ENCODE data around the gene ARL13B.
"Not testable (repeated sequence)": the region's sequence is repeated elsewhere in the genome, so short reads cannot be mapped to it uniquely, and the experiment has no call there.

The ARL13B gene

DNA sequence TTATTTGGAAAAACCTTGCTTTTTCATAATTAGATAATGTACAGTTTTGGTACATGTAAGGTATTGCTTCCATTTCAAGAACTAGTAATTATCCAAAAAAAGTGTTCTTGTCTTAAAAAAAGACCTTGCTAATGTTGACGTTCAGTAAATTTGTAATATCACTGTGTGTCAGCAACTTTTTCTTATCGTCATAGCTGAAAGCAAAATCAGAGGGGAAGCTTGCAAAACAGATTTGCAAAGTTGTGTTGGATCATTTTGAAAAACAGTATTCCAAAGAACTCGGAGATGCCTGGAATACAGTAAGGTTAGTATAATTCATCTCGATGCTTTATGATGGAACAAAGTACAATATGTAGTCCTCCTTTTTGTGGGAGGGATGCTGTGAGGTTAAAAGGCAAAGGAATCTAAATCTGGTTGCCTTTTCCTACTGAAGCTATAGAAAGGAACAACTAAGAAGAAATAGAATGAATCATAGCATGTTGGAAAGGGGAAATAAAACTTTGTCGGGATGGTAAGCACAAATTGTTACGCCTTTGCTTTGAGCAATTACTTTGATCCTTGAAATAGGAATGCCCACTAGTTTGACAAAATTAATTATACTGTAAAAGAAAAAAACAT lies 84.4 kb downstream of the ARL13B start:
- no peak for DNase-seq

DNA sequence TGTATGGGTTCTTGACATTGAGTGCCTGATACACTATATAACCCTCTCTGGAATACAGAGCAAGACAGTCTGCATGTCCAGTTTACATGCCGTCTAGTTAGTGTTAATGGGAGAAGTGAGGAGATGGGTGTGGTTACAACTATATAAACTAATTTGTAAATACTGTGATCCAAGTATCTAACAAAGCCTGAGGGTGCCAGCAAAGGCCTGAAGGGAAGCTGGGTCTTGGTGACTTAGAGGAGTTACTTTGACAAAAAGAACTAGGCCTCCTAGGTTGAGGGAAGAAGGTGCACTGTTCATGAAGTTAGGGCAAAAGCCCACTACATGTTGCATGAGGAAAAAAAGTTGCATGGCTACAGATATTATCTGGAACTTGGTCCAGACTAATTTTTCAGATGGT lies 85.2 kb downstream of the ARL13B start:
- DNase-seq = no peak

DNA sequence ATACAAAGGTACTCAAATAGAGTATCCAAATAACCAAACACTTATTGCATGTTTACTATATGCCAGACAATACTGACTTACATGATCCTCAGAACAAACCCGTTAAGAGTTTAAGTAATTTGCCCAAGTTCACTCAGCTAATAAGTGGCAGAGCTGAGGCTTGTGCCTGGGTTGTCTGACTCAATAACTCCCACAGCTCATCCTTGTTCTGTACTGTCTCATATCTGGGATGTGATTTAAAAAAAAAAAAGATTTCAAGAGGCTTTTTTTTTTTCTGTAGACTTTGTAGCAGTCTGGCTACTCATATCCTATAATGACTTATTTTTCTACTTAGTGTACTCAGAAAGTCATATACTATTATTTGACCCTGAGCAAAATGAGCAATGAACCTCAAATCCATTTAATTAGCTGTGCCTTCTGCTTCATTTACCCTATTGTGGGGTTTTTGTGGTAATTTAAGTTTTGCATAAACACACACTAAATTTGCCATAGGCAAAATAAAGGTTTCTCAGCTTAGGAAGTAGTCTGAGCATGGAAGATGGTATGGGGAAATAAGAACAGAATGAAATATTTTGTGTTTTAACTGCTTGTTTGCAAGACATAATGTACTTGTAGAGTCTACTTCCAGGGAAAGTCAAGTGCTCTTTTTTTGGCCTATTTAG lies 86.0 kb downstream of the ARL13B start:
- DNase-seq = peak; percentile 25

DNA sequence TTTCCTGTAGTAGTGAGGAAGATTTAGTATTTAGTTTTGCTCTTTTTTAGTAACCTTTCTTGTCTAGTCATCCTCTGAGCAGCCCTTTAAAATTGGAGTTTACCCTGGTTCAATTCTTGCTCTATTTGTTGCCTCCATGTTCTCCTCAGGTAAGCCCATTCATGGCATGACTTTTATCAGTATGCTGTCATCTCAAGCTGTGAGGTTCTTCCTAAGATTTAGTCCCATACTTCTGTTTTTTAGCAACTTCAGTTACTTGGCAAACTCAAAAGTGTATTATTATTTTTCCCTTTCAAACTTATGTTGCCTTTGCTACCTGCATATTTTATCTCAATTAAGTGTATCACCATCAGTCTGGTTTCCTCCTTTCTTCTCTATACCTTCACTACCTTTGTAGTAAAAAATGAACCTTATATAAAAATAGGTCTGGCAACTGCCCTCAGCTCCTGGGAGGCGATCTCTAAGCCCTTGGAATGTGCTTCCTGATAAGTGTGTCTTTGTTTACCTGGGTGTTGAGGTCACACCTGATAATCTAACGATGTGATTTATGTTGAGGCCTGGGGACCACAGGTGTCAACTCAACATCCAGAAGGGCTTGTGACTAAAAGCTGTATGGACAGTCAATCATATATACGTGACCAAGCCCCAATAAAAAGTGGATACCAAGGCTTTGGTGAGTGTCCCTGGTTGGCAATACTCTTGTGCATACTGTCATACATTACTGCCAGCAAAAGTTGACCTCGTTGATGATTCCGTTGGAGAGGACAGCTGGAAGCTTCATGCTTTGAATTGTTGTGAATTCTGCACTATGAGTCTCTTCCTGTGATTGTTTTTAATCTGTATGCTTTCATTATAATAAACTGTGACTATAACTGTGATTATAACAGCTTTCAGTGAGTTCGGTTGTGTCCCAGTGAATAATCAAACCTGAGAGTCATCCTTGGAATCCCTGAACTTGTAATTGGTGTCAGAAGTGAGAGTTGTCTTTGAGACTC lies 86.8 kb downstream of the ARL13B start:
- DNase-seq = no peak

DNA sequence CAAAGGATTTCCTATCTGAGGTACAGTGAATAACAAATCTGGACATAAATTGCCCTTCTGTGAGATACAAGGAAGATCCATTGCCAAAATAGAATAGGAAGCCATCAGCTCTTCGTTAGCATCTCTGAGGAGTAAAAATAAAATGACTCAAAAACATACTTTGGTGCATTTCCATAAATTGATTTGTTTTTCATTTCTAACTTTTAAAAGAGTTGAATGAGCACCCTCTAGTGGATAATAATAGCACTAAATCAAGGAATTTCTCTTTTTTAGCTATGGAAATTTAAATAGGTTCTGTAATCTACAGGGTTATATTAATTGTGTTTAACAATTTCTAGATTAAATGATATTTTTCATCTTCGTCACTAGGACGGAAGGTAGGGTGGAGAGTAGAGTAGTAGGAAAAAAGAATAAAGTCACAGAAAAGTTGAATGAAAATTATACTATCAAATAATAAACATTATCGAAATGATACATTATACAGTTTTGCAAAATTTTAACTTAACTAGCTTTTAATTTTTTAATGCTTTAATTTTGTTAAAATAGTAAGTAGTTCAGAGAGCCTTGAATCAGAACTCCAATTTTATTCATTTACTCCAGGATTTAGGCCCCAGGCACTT lies 89.3 kb downstream of the ARL13B start:
- DNase-seq = no peak

DNA sequence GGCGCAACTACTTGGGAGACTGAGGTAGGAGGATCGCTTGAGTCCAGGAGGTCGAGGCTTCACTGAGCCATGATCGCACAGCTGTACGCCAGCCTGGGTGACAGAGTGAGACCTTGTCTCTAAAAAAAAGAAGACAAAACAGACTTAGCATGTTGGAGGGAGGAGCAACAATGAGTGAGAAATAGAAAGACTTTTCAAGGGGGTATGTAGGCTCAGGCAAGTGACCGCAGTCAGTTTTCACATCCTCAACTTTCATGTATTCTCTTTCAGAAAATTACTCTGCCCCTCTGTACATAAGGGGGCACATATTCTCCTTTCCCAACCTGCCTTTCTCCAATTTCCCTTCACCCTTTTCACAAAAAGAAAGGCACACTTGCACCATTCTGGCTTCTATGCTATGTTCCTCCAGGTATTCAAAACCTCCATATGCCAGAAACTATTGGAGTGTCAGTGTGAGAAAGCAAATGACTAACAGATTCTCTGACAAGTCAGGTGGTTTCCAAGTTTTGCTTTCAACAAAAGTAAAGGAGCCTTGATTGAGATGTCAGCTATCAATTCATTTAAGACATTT lies 90.5 kb downstream of the ARL13B start:
- no peak for DNase-seq

DNA sequence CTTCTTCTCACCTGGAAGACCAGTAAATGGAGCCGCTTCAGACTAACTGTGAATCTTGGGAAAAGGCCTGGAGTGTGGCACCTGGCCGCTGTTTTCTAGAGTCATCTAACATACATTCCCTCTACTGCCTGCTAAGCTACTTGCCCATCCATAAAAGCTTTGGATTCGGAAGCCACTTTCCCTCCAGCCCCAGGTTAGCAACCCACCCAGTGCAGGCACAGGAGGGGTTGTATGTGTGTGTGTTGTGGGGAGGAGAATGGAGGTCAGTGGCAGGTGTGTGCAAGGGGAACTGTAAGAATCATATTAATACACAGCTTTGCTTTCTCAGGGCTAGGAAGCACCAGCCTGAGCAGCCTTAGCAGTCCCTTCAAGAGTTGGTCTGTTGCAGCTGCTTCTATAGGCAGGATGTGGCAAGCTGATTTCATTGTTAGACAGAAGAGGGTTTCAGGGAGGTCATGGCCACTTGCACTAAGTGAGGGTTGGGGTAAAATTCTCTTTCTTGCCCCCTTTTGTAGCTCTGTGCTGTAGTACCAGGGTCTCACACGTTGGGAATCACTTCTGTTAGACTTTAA lies 91.8 kb downstream of the ARL13B start:
- no peak for DNase-seq

DNA sequence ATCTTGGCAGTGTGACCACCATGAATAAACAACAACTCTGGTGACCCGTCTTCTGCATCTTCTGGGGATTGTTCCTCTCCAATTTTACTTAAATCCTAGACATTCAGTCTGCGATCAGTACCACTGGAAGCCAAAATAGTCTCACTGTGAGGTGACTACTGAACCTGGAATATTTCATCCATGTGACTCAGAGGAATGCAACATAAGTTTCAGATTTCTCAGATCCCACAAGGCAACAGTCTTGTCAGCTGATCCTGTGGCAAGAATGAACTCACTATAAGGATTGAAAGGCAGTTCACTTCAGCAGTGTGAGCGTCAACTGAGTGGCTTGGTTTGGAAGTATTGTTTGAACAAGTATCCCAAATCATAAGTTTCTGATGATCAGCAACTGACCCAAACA lies 96.1 kb downstream of the ARL13B start:
- DNase-seq = no peak

DNA sequence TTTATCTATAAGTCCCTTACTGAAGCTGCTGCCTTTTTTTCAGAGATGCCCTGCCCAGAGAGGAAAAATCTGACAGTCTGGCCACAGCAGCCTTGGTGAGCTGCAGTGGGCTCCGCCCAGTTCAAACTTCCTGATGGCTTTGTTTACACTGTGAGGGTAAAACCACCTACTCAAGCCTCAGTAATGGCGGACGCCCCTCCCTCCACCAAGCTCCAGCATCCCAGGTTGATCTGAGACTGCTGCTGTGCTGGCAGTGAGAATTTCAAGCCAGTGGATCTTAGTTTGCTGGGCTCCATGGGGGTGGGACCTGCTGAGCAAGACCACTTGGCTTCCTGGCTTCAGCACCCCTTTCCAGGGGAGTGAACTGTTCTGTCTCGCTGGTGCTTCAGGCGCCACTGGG lies 100.6 kb downstream of the ARL13B start:
- not testable (repeated sequence) for DNase-seq

DNA sequence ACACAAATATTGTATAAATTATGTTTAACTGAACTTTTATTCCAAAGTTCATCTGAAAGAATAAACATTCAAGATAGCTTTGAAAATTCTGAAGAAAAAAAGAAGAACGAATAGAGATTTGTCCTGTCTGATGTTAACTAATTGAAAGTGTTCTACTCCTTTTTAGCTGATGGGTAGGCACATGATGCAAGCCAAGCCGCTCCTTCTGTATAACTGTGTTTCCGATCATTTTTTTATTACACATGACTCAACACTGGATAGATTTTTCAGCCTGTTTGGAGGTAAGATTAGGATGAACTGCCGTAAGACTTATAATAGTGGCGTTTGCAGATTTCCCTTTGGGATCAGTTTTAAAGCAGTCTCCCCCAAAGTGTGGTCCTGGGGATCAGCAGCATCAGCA lies 101.9 kb downstream of the ARL13B start:
- DNase-seq = no peak

DNA sequence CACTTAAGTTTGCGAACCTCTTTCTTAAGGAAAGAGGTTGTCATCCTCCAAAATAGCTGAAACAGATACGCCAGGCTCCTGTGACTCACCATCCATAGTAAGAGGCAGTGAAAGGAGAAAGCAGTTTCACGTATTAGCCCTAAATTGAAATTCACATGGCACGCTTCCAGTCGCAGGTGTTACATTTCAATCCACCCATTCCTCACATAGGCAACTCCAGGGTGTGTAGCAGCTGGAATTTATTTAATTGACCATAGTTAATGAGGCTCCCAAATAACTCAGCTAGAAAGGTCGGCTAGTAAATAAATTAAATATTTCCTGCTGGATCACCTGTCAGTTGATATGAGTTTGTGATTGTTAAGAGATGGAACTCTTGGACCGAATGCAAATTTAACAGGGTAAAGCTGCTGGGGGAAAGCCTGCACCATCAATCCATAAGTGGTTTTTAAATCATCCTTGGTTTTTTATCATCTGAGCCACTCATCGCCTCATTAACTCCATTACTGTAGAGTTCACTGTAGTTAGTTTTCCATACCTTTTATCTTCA lies 102.5 kb downstream of the ARL13B start:
- peak; percentile 22 for DNase-seq

DNA sequence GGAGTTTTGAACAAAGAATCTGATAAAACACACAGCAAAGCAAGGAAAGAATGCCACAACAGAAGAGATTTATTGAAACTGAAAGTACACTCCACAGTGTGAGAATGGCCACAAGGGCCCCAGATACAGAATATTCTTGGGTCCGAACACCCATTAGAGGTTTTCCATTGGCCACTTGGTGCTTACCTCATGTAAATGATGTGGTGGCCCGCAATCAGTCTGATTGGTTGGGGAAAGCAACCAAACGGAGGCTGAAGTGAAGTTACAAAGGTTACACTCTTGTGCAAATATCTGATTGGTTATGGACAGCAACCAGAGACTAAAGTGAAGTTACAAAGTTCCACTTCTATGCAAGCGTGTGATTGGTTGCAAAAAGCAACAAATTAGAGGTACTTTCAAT lies 103.3 kb downstream of the ARL13B start:
- no peak for DNase-seq

DNA sequence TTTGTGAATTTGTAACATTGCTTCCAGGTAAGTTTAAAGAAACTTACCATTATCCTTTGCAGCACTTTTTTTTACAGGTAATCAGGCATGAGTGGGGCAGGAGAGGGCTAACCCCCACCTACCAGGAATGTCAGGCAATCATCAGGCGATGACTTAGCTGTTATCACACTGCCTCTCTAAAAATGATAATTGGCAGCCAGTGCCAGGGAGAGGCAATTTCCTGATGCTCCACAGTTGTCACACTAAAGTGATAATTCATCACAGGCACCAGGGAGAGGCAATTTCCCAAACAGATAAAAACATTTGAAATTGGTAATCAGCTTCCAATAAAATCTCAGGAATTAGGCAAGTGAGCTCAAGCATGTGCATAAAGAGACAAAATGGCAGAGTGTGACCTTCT lies 109.2 kb downstream of the ARL13B start:
- DNase-seq = no peak

DNA sequence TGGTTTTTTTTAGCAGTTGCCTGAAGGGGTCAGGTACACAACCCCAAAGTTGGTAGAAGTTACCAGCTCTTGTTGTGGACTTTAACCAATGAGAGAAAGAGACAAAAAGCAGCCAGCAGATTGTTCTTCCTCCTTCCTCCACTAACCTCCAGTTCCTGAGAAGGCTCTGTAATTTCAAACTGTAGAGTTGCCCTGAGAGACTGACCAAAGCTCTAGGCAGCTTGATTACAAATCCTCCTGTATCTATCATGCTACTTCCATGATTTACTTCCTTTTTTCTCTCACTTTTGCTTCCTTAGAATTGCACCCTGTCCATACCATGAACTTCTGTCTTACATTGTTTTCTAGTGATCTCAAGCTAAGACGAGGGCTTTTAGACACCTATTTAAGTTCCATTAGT lies 112.1 kb downstream of the ARL13B start:
- no peak for DNase-seq

DNA sequence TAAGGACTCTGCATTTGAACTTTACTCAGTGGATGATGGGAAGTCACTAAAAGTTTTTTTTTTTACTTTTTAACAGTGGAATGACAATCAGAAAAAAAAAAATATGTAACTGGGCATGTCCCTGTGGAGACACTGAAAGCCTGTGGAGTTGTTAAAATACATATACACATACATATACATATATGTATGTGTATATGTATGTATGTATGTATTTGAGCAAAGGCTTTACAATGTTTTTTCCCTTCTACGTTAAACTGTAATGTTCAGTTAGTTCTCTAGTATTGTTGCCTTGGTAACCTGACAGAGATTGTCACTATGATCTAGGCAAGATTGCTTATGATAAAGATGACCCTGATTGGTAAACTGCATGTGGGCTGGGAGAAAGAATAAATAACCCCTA lies 113.2 kb downstream of the ARL13B start:
- no peak for DNase-seq

DNA sequence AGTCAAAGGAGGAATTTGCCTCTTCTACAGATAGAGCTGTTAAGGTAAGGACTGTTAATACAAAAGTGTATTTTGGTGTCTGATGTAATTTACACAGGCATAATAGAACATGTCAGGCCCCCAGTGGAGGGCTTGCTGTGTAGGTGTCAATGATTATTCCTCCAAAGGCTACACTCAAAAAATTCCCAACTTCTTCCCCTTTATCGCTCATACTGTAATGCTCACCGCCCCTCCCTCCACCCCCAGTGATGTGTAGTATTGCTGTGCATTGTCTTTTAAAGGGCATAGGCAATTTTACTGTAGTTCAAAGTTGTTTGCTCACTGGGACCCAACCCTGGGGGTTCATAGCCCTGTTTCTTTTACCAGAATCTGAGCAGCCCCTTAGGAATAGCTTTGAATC lies 115.2 kb downstream of the ARL13B start:
- DNase-seq = no peak

DNA sequence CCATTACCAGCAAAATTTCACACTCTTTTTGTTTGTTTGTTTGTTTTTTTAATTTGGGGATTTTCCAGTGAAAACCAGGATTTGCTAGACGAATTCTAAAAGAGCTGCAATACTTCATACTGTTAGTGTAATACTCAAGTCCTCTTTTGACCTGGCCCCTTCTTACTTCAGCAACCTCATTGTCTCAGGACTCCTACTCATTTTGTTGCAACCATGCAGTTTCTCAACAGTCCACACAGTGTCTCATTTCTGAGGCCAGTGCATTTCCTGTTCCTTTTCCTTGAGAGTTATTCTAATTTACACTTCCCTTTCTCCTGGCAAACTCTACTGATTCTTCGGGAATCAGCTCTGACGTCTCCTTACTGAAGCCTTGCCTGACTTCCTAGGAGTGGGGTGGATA lies 118.5 kb downstream of the ARL13B start:
- DNase-seq = no peak

DNA sequence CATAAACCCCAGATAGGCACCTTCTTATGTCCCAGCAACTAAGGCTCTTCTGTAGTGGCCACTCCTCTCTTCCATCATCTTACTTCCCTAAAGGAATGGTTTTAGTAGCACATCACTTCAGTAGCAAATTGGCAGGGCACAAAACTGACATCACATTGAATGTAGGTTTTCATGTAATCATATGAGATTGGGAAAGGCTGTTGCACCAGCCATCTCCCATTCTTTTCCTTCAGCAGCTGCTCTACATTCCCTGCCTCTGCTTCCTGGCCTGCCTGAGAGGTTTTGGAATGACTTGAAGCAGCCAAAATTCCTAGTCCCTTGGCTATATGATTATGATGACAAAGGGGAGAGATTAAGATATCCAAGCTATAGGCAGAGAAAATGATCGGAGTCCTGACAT lies 119.4 kb downstream of the ARL13B start:
- no peak for DNase-seq

DNA sequence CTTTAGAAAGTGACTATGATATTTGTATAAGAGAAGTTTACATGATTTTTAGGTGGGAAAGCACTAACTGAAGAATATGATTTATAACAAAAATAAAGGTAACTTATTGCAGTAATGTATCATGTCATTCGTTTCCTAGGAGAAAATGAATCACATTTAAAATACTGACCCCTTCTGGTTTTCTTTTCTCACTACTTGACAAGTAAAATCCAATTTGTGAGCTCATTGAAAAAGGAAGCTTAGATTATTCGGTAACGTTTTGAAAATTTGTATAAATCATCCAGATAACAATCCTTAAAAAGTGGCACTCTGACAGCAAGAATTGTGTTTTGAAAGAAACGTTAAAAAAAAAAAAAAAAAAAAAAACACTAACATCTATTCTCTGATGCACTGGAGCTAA lies 121.9 kb downstream of the ARL13B start:
- DNase-seq = no peak
